Subcutaneous abdominal adipose tissue (tissue), 5 donors: ENCODE measurements around the gene SFTA2.
"Not testable (repeated sequence)": the region's sequence is repeated elsewhere in the genome, so short reads cannot be mapped to it uniquely, and the experiment has no call there.

Source experiments
- H3K27ac ChIP-seq: one replicate; pipeline ENCODE4 v1.7.0; 2013; ENCODE audit warnings: low read depth, mild to moderate bottlenecking, inconsistent platforms, low read length, moderate library complexity
- H3K27me3 ChIP-seq, 5 donors: one replicate each; pipeline ENCODE4 v1.7.0; 2013; ENCODE audit warnings: low read length in 5 of 5, inconsistent platforms in 1 of 5; ENCODE audit not compliant: control insufficient read depth in 5 of 5, insufficient read depth in 4 of 5
- H3K36me3 ChIP-seq, 5 donors: one replicate each; pipeline ENCODE4 v1.7.0; 2013; ENCODE audit warnings: low read length in 5 of 5; ENCODE audit not compliant: control insufficient read depth in 5 of 5, insufficient read depth in 5 of 5
- H3K4me1 ChIP-seq, 5 donors: one replicate each; pipeline ENCODE4 v1.7.0; 2013; ENCODE audit warnings: low read length in 5 of 5, mild to moderate bottlenecking in 3 of 5, moderate library complexity in 1 of 5; ENCODE audit not compliant: control insufficient read depth in 5 of 5, insufficient read depth in 5 of 5
- H3K4me3 ChIP-seq, 5 donors: one replicate each; pipeline ENCODE4 v1.7.0; 2013; ENCODE audit warnings: low read length in 5 of 5, low read depth in 1 of 5
- H3K9ac ChIP-seq, 5 donors: one replicate each; pipeline ENCODE4 v1.7.0; 2013; ENCODE audit warnings: low read length in 5 of 5, mild to moderate bottlenecking in 4 of 5, moderate library complexity in 3 of 5
- H3K9me3 ChIP-seq, 5 donors: one replicate each; pipeline ENCODE4 v1.7.0; 2013; ENCODE audit warnings: low read length in 5 of 5; ENCODE audit not compliant: control insufficient read depth in 5 of 5
- donor health status: healthy.
- donor health status: healthy.
- donor health status: healthy.
- donor health status: healthy.
- donor health status: healthy.

SFTA2 gene

DNA sequence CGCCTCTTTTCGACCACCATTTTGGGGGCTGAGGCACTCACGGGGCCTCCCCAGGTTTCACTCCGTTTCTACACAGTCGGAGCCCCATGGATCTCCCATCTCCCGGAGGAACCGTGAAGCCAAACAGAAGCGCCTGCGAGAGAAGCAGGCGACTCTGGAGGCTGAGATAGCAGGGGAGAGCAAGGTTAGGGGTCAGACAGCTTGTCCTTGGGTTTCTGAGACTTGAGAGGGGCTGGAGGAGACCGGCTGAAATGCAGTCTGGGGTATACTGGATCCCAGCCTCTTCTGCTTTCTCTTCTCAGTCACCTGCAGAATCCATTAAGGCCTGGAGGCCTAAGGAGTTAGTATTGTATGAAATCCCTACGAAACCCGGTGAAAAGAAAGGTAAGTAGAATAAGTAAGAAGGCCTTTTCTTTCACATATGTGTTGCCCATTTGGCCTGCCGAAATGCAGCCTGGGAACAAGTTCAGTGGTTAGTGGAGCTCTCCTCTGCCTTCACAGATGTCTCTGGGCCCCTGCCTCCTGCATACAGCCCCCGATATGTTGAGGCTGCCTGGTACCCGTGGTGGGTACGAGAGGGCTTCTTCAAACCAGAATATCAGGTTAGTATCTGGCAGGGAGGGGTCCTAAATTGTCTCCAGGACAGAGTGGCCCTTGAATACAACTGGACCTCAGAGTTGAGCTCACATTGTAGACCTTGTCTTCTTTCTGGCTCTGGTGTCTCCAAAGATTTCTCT lies 16.9 kb downstream of the SFTA2 start:
- Histone ChIP-seq H3K36me3 (peaks cover 0 to 59% (median 50%) of the 10 kb centered on the region in 5 donors), H3K27ac (peak overlapping the region; percentile 89), H3K9ac (peak overlapping the region; percentile 50 to 95 (median 76))

DNA sequence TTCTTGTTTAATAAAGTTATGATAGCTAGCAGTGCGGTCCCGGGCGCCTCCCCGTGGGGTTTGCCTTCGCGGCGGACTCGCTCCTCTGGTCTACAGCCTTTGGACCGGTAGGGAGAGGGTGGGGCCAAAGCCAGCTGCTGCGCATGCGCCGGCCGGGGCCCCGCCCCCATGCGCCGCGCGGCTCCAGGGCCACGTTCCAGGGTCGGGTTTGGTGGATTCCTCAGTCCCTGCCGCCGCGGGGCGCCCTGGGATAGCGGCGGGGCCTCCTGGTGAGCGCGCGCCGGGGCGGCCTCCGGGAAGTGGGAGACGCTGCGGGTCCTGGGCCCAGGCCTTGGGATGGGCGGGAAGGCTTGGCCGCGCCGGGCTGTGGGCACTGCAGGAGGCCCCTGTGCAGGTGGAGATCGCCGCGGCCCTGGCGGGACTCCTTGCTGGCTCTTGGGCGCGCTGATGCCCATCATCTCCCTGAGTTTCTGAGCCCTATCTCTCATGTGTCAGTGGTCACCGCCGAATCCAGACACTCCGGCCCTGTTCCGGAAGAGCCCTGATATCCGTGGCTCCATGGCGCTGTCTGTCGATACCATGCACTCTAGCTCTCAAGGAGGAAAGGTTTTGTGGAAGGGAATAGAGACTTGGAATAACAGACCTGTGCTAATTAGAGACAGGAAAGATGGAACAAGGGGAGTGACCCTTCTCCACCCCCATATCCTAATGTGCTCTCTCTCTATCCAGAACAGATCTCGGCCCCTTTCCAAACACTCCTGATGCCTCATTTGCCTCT lies 17.7 kb downstream of the SFTA2 start, which contains the start of gene VARS2:
VARS2 (plus strand) TSS at position 163 of the 778 bp plus-strand sequence; CDS start at position 762, 599 bp downstream.
- H3K4me1 ChIP-seq: peaks cover 2 to 34% (median 30%) of the 10 kb centered on the region in 5 donors
- H3K36me3 ChIP-seq: peaks cover 0 to 56% (median 47%) of the 10 kb centered on the region in 5 donors

More for the DNA sequence above, 16.9 kb downstream of the SFTA2 start:
- peaks cover 2 to 26% (median 24%) of the 10 kb centered on the region in 5 donors for H3K4me1 ChIP-seq
- no peaks in the 10 kb centered on the region for H3K27me3 ChIP-seq
- H3K4me3 ChIP-seq: peak overlapping the region; percentile 69 to 83 (median 69)
- H3K9me3 ChIP-seq: no peaks in the 10 kb centered on the region

DNA sequence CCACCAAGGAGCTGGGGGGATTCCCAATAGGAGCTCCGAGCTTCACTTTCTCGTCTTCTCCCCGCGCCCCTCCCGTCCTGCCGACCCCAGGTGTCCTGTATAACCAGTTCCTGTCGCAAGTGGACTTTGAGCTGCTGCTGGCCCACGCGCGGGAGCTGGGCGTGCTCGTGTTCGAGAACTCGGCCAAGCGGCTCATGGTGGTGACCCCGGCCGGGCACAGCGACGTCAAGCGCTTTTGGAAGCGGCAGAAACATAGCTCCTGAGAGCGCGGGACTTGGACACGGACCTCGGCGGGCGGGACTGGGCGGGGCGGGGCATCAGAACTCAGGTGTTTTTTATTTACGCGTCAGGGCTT lies 18.3 kb downstream of the SFTA2 start:
- Histone ChIP-seq H3K9me3 (no peaks in the 10 kb centered on the region), H3K27me3 (no peaks in the 10 kb centered on the region), H3K9ac (peak overlapping the region in 4 of 5 donors; percentile 56 to 95 (median 75)), H3K4me1 (peaks cover 4 to 39% (median 36%) of the 10 kb centered on the region in 5 donors), H3K27ac (peak overlapping the region; percentile 89), H3K4me3 (peak overlapping the region in 4 of 5 donors; percentile 60 to 78 (median 69)), H3K36me3 (peaks cover 0 to 50% (median 44%) of the 10 kb centered on the region in 5 donors)

More for the DNA sequence above, 17.7 kb downstream of the SFTA2 start, which contains the start of gene VARS2:
- Histone ChIP-seq H3K9ac (peak within 1 kb of the TSS; percentile 50 to 95 (median 76)), H3K27me3 (no peaks in the 10 kb centered on the region), H3K4me3 (peak within 1 kb of the TSS; percentile 69 to 83 (median 69)), H3K9me3 (no peaks in the 10 kb centered on the region), H3K27ac (peak within 1 kb of the TSS; percentile 89)

DNA sequence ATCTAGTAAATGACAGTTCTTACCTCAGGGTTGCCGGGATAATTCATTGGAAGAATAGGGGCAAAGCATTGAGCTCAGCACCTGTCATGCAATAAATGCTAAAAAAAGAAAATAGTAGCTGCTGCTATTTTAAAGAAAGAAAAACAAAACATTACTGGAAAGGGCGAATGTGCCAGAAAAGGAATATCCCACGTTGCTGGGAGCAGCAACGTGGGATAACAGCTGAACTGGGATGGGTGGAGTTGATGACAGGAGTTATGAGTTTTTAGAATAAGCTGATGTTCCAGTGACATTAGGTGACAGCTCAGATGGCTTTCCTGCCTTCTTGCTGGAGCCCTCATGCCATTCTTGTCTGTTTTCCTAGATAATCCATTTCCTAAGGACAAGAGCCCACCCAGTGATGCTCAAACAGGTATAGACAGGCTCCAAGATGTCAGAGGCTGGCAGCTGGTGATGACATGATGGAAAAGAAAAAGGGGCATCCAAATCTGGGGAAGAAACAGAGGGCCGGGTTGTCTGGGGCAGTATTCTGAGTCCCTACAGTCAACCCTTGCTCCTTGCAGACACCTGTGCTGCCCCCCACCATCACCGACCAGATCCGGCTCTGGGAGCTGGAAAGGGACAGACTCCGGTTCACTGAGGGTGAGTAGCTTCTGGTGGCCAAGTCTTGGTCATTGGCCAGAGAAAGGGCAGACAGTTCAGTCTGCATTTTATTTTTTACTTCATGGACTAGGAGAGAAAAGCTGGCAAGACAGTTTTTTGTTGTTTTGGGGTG lies 19.0 kb downstream of the SFTA2 start:
- peak overlapping the region in 2 of 5 donors; percentile 60 to 78 for H3K4me3 ChIP-seq
- H3K9ac ChIP-seq: peak overlapping the region in 3 of 5 donors; percentile 56 to 95 (median 75)
- peaks cover 0 to 43% (median 38%) of the 10 kb centered on the region in 5 donors for H3K36me3 ChIP-seq
- H3K27me3 ChIP-seq: no peaks in the 10 kb centered on the region
- peak overlapping the region; percentile 89 for H3K27ac ChIP-seq
- no peaks in the 10 kb centered on the region for H3K9me3 ChIP-seq
- H3K4me1 ChIP-seq: peaks cover 5 to 46% (median 42%) of the 10 kb centered on the region in 5 donors

DNA sequence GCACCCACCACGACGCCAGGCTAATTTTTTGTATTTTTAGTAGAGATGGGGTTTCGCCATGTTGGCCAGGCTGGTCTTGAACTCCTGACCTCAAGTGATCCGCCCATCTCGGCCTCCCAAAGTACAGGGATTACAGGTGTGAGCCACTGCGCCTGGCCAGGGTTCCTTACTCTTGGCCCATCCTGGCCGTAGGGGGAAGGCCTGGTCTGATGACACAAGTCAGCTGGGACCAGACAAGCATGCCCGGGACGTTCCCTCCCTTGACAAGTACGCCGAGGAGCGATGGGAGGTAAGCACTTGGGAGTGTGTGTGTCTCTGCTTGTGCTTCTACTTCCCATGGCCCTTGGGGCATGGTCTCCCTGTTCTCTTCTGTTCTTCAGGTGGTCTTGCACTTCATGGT lies 21.5 kb downstream of the SFTA2 start:
- H3K9me3 ChIP-seq, H3K27me3 ChIP-seq, H3K4me3 ChIP-seq, H3K9ac ChIP-seq, H3K27ac ChIP-seq: not testable (repeated sequence)
- Histone ChIP-seq H3K4me1 (peaks cover 7 to 45% (median 39%) of the 10 kb centered on the region in 5 donors), H3K36me3 (peaks cover 0 to 29% (median 26%) of the 10 kb centered on the region in 5 donors)

DNA sequence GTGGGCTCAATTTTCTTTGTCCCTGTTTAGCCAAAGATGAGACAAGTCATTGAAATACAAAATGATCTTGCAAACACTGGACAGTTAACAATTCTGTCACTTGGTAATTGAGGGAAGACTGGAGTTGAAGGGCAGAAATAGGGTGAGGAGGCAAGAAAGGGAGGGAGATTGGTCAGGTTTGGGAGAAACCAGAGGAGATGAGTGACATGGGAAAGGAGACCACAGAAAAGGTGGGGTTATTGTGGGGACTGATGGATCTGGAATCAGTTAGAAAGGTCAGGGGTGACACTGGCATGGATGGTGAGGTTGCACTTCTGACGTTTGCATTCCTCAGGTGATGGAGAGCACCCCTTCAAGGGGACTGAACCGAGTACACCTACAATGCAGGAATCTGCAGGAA lies 23.3 kb downstream of the SFTA2 start:
- peak overlapping the region; percentile 78 to 86 (median 84) for H3K9ac ChIP-seq

DNA sequence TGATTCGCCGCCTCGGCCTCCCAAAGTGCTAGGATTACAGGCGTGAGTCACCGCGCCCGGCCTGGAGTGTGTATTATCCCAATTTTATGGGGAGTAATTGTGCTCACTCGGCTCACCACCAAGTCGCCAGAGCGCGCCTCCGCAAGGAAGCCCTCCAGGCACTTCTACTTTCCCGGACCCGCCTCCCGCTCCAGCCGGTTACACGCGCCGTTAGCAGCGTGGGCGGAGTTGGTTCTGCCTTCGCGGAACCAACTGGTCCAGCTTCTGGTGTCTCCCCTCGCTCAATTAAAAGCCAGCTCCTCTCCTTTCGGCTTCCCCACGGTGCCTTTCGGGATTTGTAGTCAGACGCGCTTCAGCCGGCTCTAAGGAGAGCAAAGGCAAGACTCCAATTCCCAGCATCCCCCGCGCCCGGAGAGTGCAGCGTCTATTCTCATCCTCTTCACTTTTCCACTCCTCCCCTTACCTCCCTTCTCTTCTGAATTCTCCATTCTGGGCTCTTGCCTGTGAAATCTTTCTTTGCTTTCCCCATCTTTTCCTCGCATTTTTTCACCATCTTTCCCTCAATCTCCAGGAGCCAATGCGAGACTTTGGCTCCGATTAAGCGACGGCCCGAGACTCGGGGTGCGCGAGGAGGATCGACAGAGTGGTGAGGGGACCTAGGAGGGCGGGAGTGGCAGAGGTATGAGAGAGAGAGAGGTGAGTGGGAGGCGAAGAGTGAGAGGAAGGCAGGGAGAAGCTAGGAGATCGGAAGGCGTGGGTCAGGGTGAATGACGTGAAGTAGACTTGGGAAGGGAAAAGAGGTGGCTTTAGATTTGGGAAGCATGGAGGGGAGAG lies 24.0 kb downstream of the SFTA2 start, which contains the start of gene GTF2H4:
GTF2H4 (plus strand) TSS at position 450 of the 834 bp plus-strand sequence.
- H3K9ac ChIP-seq: peak within 1 kb of the TSS; percentile 78 to 86 (median 84)
- H3K4me1 ChIP-seq: peaks cover 5 to 25% (median 19%) of the 10 kb centered on the region in 5 donors
- H3K36me3 ChIP-seq: peaks cover 0 to 29% (median 26%) of the 10 kb centered on the region in 5 donors
- H3K27ac ChIP-seq: peak within 1 kb of the TSS; percentile 71
- H3K4me3 ChIP-seq: peak within 1 kb of the TSS; percentile 77 to 96 (median 90)
- H3K9me3 ChIP-seq: no peaks in the 10 kb centered on the region
- no peaks in the 10 kb centered on the region for H3K27me3 ChIP-seq

More for the DNA sequence above, 23.3 kb downstream of the SFTA2 start:
- Histone ChIP-seq H3K27ac (peak overlapping the region; percentile 71), H3K4me1 (peaks cover 5 to 31% (median 25%) of the 10 kb centered on the region in 5 donors), H3K27me3 (no peaks in the 10 kb centered on the region), H3K36me3 (peaks cover 0 to 29% (median 26%) of the 10 kb centered on the region in 5 donors), H3K9me3 (no peaks in the 10 kb centered on the region), H3K4me3 (peak overlapping the region; percentile 77 to 96 (median 90))

DNA sequence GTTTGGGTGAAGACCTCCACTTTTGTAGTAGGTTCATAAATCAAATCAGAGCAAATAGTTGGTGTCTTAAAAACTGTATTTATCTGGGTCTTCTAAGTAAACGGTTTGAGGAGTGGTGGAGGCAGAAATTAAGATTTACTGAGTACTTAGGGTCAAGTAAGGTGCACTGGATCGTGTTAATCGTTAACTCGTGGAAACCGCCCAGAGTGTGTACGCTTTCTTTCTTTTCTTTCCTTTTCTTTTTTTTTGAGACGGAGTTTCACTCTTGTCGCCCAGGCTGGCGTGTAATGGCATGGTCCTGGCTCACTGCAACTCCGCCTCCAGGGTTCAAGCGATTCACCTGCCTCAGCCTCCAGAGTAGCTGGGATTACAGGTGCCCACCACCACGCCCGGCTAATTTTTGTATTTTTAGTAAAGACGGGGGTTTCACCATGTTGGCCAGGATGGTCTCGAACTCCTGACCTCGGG lies 24.6 kb downstream of the SFTA2 start:
- H3K9me3 ChIP-seq, H3K27me3 ChIP-seq, H3K9ac ChIP-seq, H3K27ac ChIP-seq: not testable (repeated sequence)
- Histone ChIP-seq H3K36me3 (peaks cover 0 to 25% (median 23%) of the 10 kb centered on the region in 5 donors), H3K4me1 (peaks cover 5 to 25% (median 19%) of the 10 kb centered on the region in 5 donors), H3K4me3 (peak overlapping the region in 4 of 5 donors; percentile 77 to 96 (median 92))
